SK-N-DZ (cell line): ENCODE measurements around the gene CLNS1A.

Source experiments
- small RNA-seq, 2 experiments: library from RNA; depleted of rRNA; stranded (forward); fragments of <200 nt; gene quantifications; one replicate each; pipeline ENCODE3, GENCODE V24; 2014

CLNS1A gene

Small RNAs within 50 kb of the gene (small RNA-seq; reads per million reads assigned to genes)
- 0 reads per million in 2 experiments for gene RNU7-59P
